NT2/D1 (cell line): ENCODE measurements around the gene TMSB10.

Source experiments
- SUZ12 ChIP-seq: IDR thresholded peaks from 2 replicates; pipeline ENCODE4 v1.6.1; 2011; ENCODE audit not compliant: insufficient read length, insufficient read depth; ENCODE audit errors: extremely low read depth
- YY1 ChIP-seq: IDR thresholded peaks from 2 replicates; pipeline ENCODE4 v1.6.1; 2011; ENCODE audit not compliant: insufficient read length, insufficient read depth

- TF ChIP-seq YY1, result no peak
- TF ChIP-seq SUZ12, result no peak
Observed at GRCh38 chr2:84875213-84875560, 30.3 kb upstream of the TMSB10 start.
